Muscle layer of duodenum (tissue), 2 donors: ENCODE data around the gene EHMT2.
A peak's percentile ranks its signal among the peaks of the same experiment; 100 is the strongest.
"Not testable (repeated sequence)": the region's sequence is repeated elsewhere in the genome, so short reads cannot be mapped to it uniquely, and the experiment has no call there.

Experiments used
- H3K27ac ChIP-seq: one replicate; pipeline ENCODE4 v1.7.0; 2013; ENCODE audit warnings: mild to moderate bottlenecking, low read length
- H3K27me3 ChIP-seq: one replicate; pipeline ENCODE4 v1.7.0; 2013; ENCODE audit warnings: low read depth, mild to moderate bottlenecking, control low read depth, low read length
- H3K36me3 ChIP-seq, 2 donors: one replicate each; pipeline ENCODE4 v1.7.0; 2013; ENCODE audit warnings: low read length in 2 of 2, control low read depth in 1 of 2, mild to moderate bottlenecking in 1 of 2; ENCODE audit not compliant: insufficient read depth in 2 of 2, control insufficient read depth in 1 of 2
- H3K4me1 ChIP-seq, 2 donors: one replicate each; pipeline ENCODE4 v1.7.0; 2013; ENCODE audit warnings: low read length in 2 of 2, mild to moderate bottlenecking in 2 of 2, control low read depth in 1 of 2, moderate library complexity in 1 of 2; ENCODE audit not compliant: insufficient read depth in 2 of 2, control insufficient read depth in 1 of 2
- H3K4me3 ChIP-seq, 2 donors: one replicate each; pipeline ENCODE4 v1.7.0; 2013; ENCODE audit warnings: low read length in 2 of 2, low read depth in 1 of 2, mild to moderate bottlenecking in 1 of 2
- H3K9me3 ChIP-seq, 2 donors: one replicate each; pipeline ENCODE4 v1.7.0; 2013; ENCODE audit warnings: low read length in 2 of 2, control low read depth in 1 of 2, mild to moderate bottlenecking in 1 of 2; ENCODE audit not compliant: control insufficient read depth in 1 of 2
- donor health status: healthy.

The EHMT2 gene

GRCh38 chr6:31864123-31864562 is 33.4 kb downstream of the EHMT2 start:
- peaks cover 0 to 26% of the 10 kb centered on the region in 2 donors for H3K4me1 ChIP-seq
- not testable (repeated sequence) for H3K9me3 ChIP-seq, H3K27me3 ChIP-seq
- H3K27ac ChIP-seq: peak overlapping the region; percentile 74
- H3K4me3 ChIP-seq: peak overlapping the region; percentile 73 to 82
- peaks cover 13 to 21% of the 10 kb centered on the region in 2 donors for H3K36me3 ChIP-seq

GRCh38 chr6:31862344-31863235 is 34.9 kb downstream of the EHMT2 start, which contains the start of gene NEU1:
NEU1 (minus strand) TSS chr6:31862821; CDS start chr6:31862776, 45 bp downstream.
- Histone ChIP-seq H3K9me3 (no peaks in the 10 kb centered on the region), H3K36me3 (peaks cover 16 to 32% of the 10 kb centered on the region in 2 donors), H3K4me3 (peak within 1 kb of the TSS; percentile 87 to 88), H3K27me3 (no peaks in the 10 kb centered on the region), H3K27ac (peak within 1 kb of the TSS; percentile 87), H3K4me1 (peaks cover 0 to 26% of the 10 kb centered on the region in 2 donors)

DNA sequence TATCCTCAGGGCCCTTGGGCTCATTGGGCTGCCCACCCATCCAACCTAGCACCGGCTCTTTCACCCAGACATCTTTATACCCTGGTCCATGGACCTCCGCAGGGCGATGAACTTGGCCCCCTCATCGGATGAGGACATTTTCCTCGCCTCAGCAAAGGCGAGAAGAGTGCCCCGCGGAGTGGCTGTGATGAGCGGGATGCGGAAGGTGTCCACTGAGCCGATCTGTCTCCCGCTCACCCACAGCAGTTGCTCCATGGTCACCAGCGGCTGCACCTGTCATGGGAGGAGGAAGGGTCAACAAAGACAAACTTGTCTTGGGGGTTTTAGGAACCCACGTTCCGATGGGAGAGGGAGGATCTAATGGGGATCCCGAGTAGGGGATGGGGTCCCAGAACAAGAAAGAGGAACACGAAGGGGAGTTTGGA is 35.6 kb downstream of the EHMT2 start:
- H3K27me3 ChIP-seq: no peaks in the 10 kb centered on the region
- no peaks in the 10 kb centered on the region for H3K9me3 ChIP-seq
- peak overlapping the region; percentile 87 for H3K27ac ChIP-seq
- H3K36me3 ChIP-seq: peaks cover 20 to 38% of the 10 kb centered on the region in 2 donors
- H3K4me1 ChIP-seq: peaks cover 0 to 26% of the 10 kb centered on the region in 2 donors
- peak overlapping the region; percentile 87 to 88 for H3K4me3 ChIP-seq

DNA sequence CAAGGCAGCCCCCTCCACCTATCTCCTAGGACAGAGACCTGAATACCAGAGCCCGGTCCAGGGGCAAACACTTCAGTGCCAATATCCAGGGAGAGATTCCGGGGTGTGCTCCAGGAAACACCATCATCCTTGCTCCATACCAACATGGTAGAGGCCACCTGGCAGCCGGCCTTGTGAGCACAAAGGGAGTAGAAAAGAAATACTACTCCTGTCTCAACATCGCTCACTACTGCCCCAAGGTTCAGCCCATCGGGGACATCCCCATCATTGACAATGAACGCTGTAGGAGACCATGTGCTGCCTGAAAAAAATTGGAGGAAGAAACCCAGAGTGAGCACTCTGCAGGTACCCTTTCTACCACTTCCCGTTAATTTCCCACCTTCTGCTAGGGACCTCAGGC is 36.3 kb downstream of the EHMT2 start:
- peaks cover 20 to 39% of the 10 kb centered on the region in 2 donors for H3K36me3 ChIP-seq
- H3K27ac ChIP-seq: no peak overlapping the region
- H3K9me3 ChIP-seq: no peaks in the 10 kb centered on the region
- H3K4me3 ChIP-seq: no peak overlapping the region
- no peaks in the 10 kb centered on the region for H3K27me3 ChIP-seq
- peaks cover 0 to 26% of the 10 kb centered on the region in 2 donors for H3K4me1 ChIP-seq

DNA sequence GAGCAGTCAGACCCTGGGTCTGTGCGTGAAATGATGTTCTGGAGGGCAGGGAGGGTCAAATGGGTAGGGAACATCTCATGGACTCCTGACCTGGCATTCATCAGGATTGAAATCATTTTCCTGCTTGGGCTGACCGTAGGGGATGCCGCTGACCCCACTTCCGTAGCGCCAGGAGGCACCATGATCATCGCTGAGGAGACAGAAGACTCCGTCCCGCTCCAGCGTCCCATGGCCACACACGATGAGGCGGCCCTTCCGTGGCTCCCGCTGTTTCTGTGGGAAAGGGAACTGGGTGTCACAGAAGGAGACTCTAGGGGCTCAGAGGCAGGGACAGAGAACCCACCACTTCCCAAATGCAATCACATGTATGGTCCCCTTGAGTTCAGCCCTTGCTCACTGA is 37.1 kb downstream of the EHMT2 start:
- no peaks in the 10 kb centered on the region for H3K9me3 ChIP-seq
- no peaks in the 10 kb centered on the region for H3K27me3 ChIP-seq
- peaks cover 0 to 26% of the 10 kb centered on the region in 2 donors for H3K4me1 ChIP-seq
- no peak overlapping the region for H3K4me3 ChIP-seq
- no peak overlapping the region for H3K27ac ChIP-seq
- peaks cover 20 to 39% of the 10 kb centered on the region in 2 donors for H3K36me3 ChIP-seq

DNA sequence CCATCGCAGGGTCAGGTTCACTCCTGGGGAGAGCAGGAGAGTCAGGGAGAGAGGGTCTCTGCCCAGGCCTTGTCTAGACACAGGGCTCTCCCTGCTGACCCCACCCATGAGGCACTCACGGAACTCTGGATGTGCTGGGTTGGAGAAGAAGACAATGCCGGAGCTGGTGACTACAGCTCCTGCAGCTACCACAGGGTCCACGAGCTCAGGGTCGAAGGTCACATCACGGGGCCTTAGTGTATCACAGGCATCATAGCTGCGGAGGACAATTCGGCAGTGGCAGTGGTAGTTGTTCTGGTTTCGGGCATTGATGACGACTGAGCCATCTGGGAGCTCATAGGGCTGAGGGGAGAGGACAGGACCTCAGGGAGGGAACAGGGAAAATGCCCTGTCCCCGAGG is 37.6 kb downstream of the EHMT2 start:
- H3K4me3 ChIP-seq: no peak overlapping the region
- no peaks in the 10 kb centered on the region for H3K9me3 ChIP-seq
- peaks cover 20 to 39% of the 10 kb centered on the region in 2 donors for H3K36me3 ChIP-seq

DNA sequence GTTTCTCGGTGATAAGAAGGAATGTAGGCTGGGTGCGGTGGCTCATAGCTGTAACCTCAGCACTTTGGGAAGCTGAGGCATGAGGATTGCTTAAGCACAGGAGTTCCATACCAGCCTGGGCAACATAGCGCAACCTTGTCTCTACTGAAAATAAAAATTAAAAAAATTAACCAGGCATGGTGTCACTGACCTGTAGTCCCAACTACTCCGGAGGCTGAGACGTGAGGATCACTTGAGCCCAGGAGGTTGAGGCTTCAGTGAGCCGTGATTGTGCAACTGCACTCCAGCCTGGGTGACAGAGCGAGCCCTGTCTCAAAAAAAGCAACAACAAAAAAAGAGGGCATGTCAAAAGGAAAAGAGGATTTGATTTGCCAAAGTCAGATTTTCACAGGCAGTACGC is 38.8 kb downstream of the EHMT2 start:
- Histone ChIP-seq H3K27ac (no peak overlapping the region), H3K4me1 (peaks cover 0 to 21% of the 10 kb centered on the region in 2 donors), H3K36me3 (peaks cover 20 to 39% of the 10 kb centered on the region in 2 donors), H3K27me3 (no peaks in the 10 kb centered on the region), H3K4me3 (no peak overlapping the region), H3K9me3 (no peaks in the 10 kb centered on the region)

More for the DNA sequence above, 37.6 kb downstream of the EHMT2 start:
- peaks cover 0 to 26% of the 10 kb centered on the region in 2 donors for H3K4me1 ChIP-seq
- no peak overlapping the region for H3K27ac ChIP-seq
- H3K27me3 ChIP-seq: no peaks in the 10 kb centered on the region

- not testable (repeated sequence) for H3K27me3 ChIP-seq, H3K27ac ChIP-seq, H3K9me3 ChIP-seq, H3K4me3 ChIP-seq
- peaks cover 20 to 39% of the 10 kb centered on the region in 2 donors for H3K36me3 ChIP-seq
- H3K4me1 ChIP-seq: peaks cover 0 to 15% of the 10 kb centered on the region in 2 donors
Measured at GRCh38 chr6:31857774-31858173, 39.7 kb downstream of the EHMT2 start.

- not testable (repeated sequence) for H3K9me3 ChIP-seq, H3K27ac ChIP-seq, H3K4me3 ChIP-seq, H3K36me3 ChIP-seq, H3K4me1 ChIP-seq, H3K27me3 ChIP-seq
Measured at GRCh38 chr6:31851980-31852718, 45.3 kb downstream of the EHMT2 start.

GRCh38 chr6:31851485-31851832 is 46.0 kb downstream of the EHMT2 start:
- Histone ChIP-seq H3K27me3 (no peaks in the 10 kb centered on the region), H3K9me3 (no peaks in the 10 kb centered on the region), H3K4me3 (no peak overlapping the region)

DNA sequence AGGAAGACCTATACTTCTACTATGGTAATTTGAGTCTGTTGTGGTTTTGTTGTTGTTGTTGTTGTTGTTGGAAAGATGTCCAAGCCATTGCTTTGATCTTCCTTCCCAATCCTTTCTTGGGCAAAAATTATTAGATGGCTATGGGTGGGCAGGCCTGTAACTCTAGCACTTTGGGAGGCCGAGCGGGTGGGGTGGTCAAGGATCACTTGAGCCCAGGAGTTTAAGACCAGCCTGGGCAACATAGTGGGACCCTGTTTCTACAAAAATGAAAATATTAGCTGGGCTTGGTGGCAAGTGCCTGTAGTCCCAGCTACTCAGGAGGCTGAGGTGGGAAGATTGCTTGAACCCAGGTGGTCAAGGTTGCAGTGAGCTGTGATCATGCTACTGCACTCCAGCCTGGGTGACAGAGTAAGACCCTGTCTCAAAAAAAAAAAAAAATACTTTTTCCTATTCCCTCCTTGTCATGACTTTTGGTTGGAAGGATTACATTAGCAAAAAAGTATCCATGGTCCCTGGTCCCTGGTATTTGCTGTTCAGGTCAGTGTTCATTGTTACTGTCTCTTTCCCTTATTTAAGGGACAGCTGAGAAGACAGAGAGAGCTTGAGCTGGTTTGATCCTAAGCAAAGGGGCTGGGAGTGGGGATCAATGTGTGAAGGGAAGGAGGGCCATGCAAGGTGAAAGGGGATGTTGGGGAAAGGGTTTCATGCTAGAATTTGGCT is 46.6 kb downstream of the EHMT2 start:
- Histone ChIP-seq H3K4me1 (no peaks in the 10 kb centered on the region), H3K27me3 (no peaks in the 10 kb centered on the region), H3K27ac (no peak overlapping the region), H3K9me3 (no peaks in the 10 kb centered on the region), H3K4me3 (no peak overlapping the region), H3K36me3 (no peaks in the 10 kb centered on the region)

More at GRCh38 chr6:31851485-31851832, 46.0 kb downstream of the EHMT2 start:
- Histone ChIP-seq H3K4me1 (no peaks in the 10 kb centered on the region), H3K36me3 (no peaks in the 10 kb centered on the region), H3K27ac (no peak overlapping the region)
